GM21723 (cell line): ENCODE data around the gene SDR42E2.
A peak's percentile ranks its signal among the peaks of the same experiment; 100 is the strongest.
"Not testable (repeated sequence)": the region's sequence is repeated elsewhere in the genome, so short reads cannot be mapped to it uniquely, and the experiment has no call there.

Source experiments
- ATAC-seq: cut with Tn5 transposase; IDR thresholded peaks from one replicate; pipeline ENCODE4 v1.9.1; 2021; ENCODE audit warnings: mild to moderate bottlenecking, moderate library complexity; ENCODE audit not compliant: unreplicated experiment

SDR42E2 gene

GRCh38 chr16:22161401-22161800, 905 bp upstream of the SDR42E2 start:
- no peak for ATAC-seq

- ATAC-seq = no peak
Observed at GRCh38 chr16:22162656-22163009, 327 bp downstream of the SDR42E2 start.

GRCh38 chr16:22163806-22164205, 1.5 kb downstream of the SDR42E2 start:
- ATAC-seq = no peak

GRCh38 chr16:22164482-22164881, 2.2 kb downstream of the SDR42E2 start:
- ATAC-seq = no peak

GRCh38 chr16:22165508-22166285, 3.4 kb downstream of the SDR42E2 start:
- ATAC-seq = no peak

- no peak for ATAC-seq
Observed at GRCh38 chr16:22171953-22172352, 9.6 kb downstream of the SDR42E2 start.

- not testable (repeated sequence) for ATAC-seq
Observed at GRCh38 chr16:22172642-22173041, 10.3 kb downstream of the SDR42E2 start.

GRCh38 chr16:22174642-22175041, 12.3 kb downstream of the SDR42E2 start:
- ATAC-seq = no peak

- ATAC-seq = no peak
Observed at GRCh38 chr16:22177968-22178930, 15.9 kb downstream of the SDR42E2 start.

- ATAC-seq = no peak
Observed at GRCh38 chr16:22181426-22181825, 19.1 kb downstream of the SDR42E2 start.

GRCh38 chr16:22181843-22182242, 19.5 kb downstream of the SDR42E2 start:
- no peak for ATAC-seq

- no peak for ATAC-seq
Observed at GRCh38 chr16:22183335-22183734, 21.0 kb downstream of the SDR42E2 start.

- ATAC-seq = no peak
Observed at GRCh38 chr16:22183901-22184614, 21.8 kb downstream of the SDR42E2 start.

GRCh38 chr16:22184615-22184968, 22.3 kb downstream of the SDR42E2 start:
- no peak for ATAC-seq

GRCh38 chr16:22186517-22186916, 24.2 kb downstream of the SDR42E2 start:
- no peak for ATAC-seq

- no peak for ATAC-seq
Observed at GRCh38 chr16:22188267-22188594, 25.9 kb downstream of the SDR42E2 start.

- ATAC-seq = no peak
Observed at GRCh38 chr16:22188595-22189442, 26.5 kb downstream of the SDR42E2 start.

GRCh38 chr16:22189473-22190080, 27.3 kb downstream of the SDR42E2 start:
- no peak for ATAC-seq

GRCh38 chr16:22190081-22190775, 27.9 kb downstream of the SDR42E2 start:
- ATAC-seq = peak; percentile 61
